SK-N-MC (cell line): ENCODE data around the gene DUSP1.

Experiments used
- EZH2 ChIP-seq: fragments of 200-600 bp; sonication (generic); IDR thresholded peaks from one replicate; pipeline ENCODE4 v1.6.1; 2017; ENCODE audit warnings: antibody characterized with exemption
- POLR2AphosphoS5 ChIP-seq: IDR thresholded peaks from 2 replicates; pipeline ENCODE4 v1.6.1; 2012; ENCODE audit warnings: mild to moderate bottlenecking, low read depth, low read length, borderline replicate concordance

GRCh38 chr5:172746725-172747124 is 24.3 kb downstream of the DUSP1 start:
- TF ChIP-seq EZH2, result no peak
- TF ChIP-seq POLR2AphosphoS5, result no peak
